Measurements from ENCODE around the gene NRG3.

GRCh38 chr10:82558014-82558607, 683.1 kb downstream of the NRG3 start:
- no peak for TF ChIP-seq CTCF (tag by site-specific recombination; IDR thresholded peaks at IDR 0.05)
- no peak for TF ChIP-seq KLF16 (tag by site-specific recombination; IDR thresholded peaks at IDR 0.05)
- TF ChIP-seq BCL6B (tag by site-specific recombination; IDR thresholded peaks at IDR 0.05): no peak
- TF ChIP-seq ZBTB10 (tag by site-specific recombination; IDR thresholded peaks at IDR 0.05): no peak

Data from HEK293 (cell line).